HL-60 (cell line): ENCODE data around the gene FOXF2.

Experiments used
- GABPA ChIP-seq: IDR thresholded peaks from 2 replicates; pipeline ENCODE4 v1.6.1; 2012; ENCODE audit warnings: low read depth
- TF ChIP-seq, protein P1 (sequence below): IDR thresholded peaks from one replicate; pipeline ENCODE4 v1.5.1; 2011; ENCODE audit warnings: low read length, control low read depth, inconsistent platforms; ENCODE audit not compliant: insufficient read depth

DNA sequence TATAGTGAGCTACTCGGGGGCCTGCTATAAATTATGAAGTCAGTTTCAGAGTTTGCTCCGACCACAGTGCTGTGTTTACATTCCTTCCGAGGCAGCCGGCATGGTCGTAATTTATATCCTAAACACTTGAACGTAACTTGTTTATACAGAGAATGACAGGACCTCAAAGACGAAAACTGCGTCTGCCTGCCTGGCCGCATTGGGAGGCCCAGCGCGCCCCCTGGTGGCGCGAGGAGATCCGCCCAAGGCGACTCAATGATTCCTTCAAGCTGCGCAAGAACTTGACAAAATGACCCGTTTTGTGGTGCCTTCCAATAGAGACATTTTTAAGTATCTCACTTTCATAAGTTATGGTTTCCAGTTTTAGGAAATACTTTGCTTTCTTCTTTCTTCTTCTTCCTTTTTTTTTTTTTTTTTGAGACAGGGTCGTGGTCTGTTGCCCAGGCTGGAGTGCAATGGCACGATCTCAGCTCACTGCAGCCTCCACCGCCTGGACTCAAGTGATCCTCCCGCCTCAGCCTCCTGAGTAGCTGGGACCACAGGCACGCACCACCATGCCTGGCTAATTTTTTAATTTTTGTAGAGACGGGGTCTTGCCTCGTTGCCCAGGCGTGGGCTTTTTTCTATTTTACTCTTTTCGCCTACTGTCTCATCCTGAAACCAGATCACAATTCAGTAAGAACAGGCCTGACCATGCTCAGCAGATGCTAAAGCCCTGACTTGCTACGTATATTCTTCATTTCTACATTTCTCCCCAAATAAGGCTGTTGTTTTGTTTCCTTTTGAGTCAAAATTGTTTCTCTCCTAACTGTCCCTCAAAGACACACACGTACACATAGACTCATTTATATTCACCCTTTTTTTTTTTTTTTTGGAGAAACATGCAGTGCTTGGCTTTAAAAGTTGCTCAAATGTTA, 7.8 kb downstream of the FOXF2 start:
- TF ChIP-seq, protein P1, sequence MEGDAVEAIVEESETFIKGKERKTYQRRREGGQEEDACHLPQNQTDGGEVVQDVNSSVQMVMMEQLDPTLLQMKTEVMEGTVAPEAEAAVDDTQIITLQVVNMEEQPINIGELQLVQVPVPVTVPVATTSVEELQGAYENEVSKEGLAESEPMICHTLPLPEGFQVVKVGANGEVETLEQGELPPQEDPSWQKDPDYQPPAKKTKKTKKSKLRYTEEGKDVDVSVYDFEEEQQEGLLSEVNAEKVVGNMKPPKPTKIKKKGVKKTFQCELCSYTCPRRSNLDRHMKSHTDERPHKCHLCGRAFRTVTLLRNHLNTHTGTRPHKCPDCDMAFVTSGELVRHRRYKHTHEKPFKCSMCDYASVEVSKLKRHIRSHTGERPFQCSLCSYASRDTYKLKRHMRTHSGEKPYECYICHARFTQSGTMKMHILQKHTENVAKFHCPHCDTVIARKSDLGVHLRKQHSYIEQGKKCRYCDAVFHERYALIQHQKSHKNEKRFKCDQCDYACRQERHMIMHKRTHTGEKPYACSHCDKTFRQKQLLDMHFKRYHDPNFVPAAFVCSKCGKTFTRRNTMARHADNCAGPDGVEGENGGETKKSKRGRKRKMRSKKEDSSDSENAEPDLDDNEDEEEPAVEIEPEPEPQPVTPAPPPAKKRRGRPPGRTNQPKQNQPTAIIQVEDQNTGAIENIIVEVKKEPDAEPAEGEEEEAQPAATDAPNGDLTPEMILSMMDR = peak; percentile 80
- TF ChIP-seq GABPA = no peak
